Bronchial epithelial cell (primary cell): ENCODE results near the gene TARS2. TPM values are rescaled to one million over a fixed set of nuclear protein-coding genes. Genes with fewer than 3 reads are reported as not detected.

Experiments used
- DNase-seq: peaks from one replicate; pipeline ENCODE4 v3.0.0-alpha.2; 2010; ENCODE audit warnings: low read depth
- FAIRE-seq: peaks from 2 replicates; lab custom pipeline; 2011; peaks lifted over from hg19 to GRCh38; lab: Jason Lieb, UNC
- H3K27me3 ChIP-seq: 2 replicates; pipeline ENCODE4 v1.5.1; 2011; ENCODE audit warnings: low read length; ENCODE audit not compliant: control insufficient read depth, insufficient read depth
- H3K36me3 ChIP-seq: 2 replicates; pipeline ENCODE4 v1.5.1; 2011; ENCODE audit warnings: low read length; ENCODE audit not compliant: control insufficient read depth, insufficient read depth
- H3K4me3 ChIP-seq: 2 replicates; pipeline ENCODE4 v1.5.1; 2011; ENCODE audit warnings: mild to moderate bottlenecking, low read depth, low read length, control low read depth
- total RNA-seq: library from RNA; depleted of rRNA; stranded (reverse); fragments of >200 nt; gene quantifications from 2 replicates; pipeline ENCODE4 v1.2.1, GENCODE V29; 2014
- TF ChIP-seq, protein P1 (sequence below): IDR thresholded peaks from 2 replicates; pipeline ENCODE4 v1.5.1; 2011; ENCODE audit warnings: mild to moderate bottlenecking, moderate library complexity, low read length, control low read depth, inconsistent platforms; ENCODE audit not compliant: insufficient read depth, severe bottlenecking

The TARS2 gene
- total RNA-seq, 1 donor from 2014 or later: 14.5 TPM

DNA sequence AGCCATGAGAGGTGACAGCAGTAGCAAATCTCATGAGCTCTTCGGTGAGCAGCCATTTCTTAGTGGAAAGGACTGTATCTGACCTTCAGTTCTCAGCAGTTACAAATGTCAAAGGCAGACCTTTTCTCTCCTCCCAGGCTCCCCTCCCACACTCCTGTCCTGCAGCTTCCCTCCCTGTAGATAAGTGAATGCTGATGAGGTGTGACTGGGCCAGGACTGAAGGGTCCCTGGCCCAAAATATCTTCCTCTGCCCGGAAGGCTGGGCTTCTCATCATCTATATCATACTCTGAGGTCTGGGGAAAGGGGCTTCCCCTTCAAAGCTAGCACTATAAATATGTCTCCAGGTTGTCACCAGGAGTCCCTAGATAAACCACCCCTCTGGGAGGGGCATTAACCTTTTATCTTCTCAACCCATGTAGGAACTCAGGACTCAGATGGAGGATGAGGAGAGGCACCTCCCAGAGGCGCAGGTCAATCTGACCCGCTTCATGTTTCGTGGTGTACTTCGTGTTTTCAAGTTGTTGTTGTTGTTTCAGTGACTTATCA lies 58.3 kb downstream of the TARS2 start:
- TF ChIP-seq, protein P1, sequence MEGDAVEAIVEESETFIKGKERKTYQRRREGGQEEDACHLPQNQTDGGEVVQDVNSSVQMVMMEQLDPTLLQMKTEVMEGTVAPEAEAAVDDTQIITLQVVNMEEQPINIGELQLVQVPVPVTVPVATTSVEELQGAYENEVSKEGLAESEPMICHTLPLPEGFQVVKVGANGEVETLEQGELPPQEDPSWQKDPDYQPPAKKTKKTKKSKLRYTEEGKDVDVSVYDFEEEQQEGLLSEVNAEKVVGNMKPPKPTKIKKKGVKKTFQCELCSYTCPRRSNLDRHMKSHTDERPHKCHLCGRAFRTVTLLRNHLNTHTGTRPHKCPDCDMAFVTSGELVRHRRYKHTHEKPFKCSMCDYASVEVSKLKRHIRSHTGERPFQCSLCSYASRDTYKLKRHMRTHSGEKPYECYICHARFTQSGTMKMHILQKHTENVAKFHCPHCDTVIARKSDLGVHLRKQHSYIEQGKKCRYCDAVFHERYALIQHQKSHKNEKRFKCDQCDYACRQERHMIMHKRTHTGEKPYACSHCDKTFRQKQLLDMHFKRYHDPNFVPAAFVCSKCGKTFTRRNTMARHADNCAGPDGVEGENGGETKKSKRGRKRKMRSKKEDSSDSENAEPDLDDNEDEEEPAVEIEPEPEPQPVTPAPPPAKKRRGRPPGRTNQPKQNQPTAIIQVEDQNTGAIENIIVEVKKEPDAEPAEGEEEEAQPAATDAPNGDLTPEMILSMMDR: no peak
- FAIRE-seq: no peak

DNA sequence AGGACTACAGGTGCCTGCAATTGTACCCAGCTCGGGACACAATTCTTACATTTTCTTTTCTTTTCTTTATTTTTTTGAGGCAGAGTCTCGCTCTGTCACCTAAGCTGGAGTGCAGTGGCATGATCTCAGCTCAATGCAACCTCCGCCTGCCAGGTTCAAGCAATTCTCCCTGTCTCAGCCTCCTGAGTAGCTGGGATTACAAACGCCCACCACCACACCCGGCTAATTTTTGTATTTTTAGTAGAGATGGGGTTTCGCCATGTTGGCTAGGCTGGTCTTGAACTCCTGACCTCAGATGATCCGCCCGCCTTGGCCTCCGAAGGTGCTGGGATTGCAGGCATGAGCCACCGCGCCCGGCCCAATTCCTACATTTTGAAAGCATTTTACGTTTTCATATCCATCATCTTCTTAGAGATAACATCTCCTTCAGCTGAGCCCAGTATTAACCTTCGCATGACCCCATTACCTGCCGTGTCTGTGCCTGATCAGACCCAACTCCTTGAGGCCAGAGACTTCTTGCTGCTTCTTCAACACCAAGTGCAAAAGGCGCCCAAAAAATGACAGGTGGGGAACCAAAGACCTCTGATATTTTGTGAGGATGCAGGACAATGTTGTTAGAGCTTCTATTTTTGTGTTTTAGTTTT lies 59.2 kb downstream of the TARS2 start:
- Histone ChIP-seq H3K4me3 (no peak overlapping the region), H3K36me3 (no peaks in the 10 kb centered on the region), H3K27me3 (no peaks in the 10 kb centered on the region)
- no peak for DNase-seq
- TF ChIP-seq, protein P1: no peak
- FAIRE-seq: no peak

More for the DNA sequence above, 58.3 kb downstream of the TARS2 start:
- Histone ChIP-seq H3K36me3 (no peaks in the 10 kb centered on the region), H3K4me3 (no peak overlapping the region), H3K27me3 (no peaks in the 10 kb centered on the region)
- DNase-seq: no peak

- DNase-seq: no peak
- H3K36me3 ChIP-seq: no peaks in the 10 kb centered on the region
- TF ChIP-seq, protein P1: no peak
- no peak for FAIRE-seq
- H3K27me3 ChIP-seq: no peaks in the 10 kb centered on the region
- peak overlapping the region; percentile 54 for H3K4me3 ChIP-seq
Observed at GRCh38 chr1:150548324-150548631, 61.1 kb downstream of the TARS2 start.

DNA sequence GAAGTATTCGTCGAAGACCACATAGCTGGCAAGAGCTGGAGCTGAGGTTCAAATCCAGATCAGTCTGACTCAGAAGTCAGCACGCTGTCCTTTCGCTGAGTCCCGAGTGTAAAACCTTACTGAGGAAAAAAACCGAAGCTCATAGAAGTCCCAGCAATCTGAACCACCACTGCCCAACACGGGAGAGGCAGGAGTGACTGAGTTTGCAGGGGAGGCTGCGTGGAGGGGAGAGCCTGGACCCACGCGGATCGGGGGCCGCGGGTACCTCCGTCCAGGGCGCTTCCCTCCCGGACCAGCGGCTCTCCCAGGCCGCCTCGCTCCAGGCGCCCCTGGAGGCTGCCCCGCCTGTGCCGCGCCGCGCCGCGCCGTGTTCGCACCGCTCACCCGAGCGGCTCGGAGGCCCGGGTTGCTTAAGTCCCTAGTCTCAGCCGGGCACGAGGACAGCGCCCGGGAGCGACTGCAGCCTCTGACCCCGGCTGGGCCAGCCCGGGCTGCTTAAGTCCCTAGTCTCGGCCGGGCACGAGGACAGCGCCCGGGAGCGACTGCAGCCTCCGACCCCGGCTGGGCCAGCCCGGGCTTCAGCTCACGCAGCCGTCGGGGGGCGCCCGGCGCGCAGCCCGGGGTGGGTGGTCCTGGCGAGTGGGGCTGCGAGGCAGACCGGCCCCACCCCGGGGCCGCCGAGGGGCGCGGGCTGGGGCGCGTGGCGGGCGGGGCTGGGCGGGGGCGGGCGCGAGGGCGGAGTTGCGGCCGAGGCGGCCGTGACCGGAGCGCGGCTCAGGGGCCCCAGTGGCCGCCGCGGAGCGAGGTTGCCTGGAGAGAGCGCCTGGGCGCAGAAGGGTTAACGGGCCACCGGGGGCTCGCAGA lies 61.6 kb downstream of the TARS2 start, which contains the start of gene ADAMTSL4:
Gene ADAMTSL4 (plus strand): TSS at position 777 of the 864 bp plus-strand sequence. CDS start 2,881 bp downstream, outside the sequence.
- peak; percentile 48 for DNase-seq

GRCh38 chr1:150549496-150550221 lies 62.4 kb downstream of the TARS2 start:
- no peak for FAIRE-seq

More for the DNA sequence above, 61.6 kb downstream of the TARS2 start, which contains the start of gene ADAMTSL4:
- Histone ChIP-seq H3K36me3 (peaks cover 1% of the 10 kb centered on the region), H3K27me3 (no peaks in the 10 kb centered on the region), H3K4me3 (peak within 1 kb of the TSS; percentile 54)
- FAIRE-seq: no peak
- TF ChIP-seq, protein P1: peak; percentile 30

More at GRCh38 chr1:150549496-150550221, 62.4 kb downstream of the TARS2 start:
- TF ChIP-seq, protein P1: peak; percentile 30
- no peak for DNase-seq
- peak overlapping the region; percentile 54 for H3K4me3 ChIP-seq
- no peaks in the 10 kb centered on the region for H3K27me3 ChIP-seq
- H3K36me3 ChIP-seq: peaks cover 3% of the 10 kb centered on the region
